Measurements from ENCODE around the gene SESTD1. TPM values are rescaled to one million over a fixed set of nuclear protein-coding genes. Genes with fewer than 3 reads are reported as not detected.

Gene SESTD1
- total and polyA plus RNA-seq, 2 of the 13 experiments (the other 11 are each of a cell fraction or from before 2014, with no cell fraction given) = 74.4 to 101 TPM

DNA sequence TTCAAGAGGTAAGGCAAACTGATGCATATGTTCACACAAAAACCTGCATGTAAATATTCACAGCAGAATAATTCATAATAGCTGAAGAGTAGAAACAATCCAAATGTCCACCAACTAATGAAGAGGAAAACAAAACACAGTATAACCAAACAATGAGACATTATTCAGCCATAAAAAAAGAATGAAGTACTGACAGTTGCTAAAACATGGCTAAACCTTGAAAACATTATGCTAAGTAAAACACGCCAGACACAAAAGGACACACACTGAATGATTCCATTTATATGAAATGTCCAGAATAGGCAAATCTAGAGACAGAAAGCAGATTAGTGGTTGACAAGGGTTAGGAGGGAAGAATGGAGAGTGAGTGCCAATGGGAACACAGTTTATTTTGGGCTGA lies 86.9 kb downstream of the SESTD1 start (continued):
- TF ChIP-seq, protein P1, sequence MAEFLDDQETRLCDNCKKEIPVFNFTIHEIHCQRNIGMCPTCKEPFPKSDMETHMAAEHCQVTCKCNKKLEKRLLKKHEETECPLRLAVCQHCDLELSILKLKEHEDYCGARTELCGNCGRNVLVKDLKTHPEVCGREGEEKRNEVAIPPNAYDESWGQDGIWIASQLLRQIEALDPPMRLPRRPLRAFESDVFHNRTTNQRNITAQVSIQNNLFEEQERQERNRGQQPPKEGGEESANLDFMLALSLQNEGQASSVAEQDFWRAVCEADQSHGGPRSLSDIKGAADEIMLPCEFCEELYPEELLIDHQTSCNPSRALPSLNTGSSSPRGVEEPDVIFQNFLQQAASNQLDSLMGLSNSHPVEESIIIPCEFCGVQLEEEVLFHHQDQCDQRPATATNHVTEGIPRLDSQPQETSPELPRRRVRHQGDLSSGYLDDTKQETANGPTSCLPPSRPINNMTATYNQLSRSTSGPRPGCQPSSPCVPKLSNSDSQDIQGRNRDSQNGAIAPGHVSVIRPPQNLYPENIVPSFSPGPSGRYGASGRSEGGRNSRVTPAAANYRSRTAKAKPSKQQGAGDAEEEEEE (CRISPR knock-in tag; IDR thresholded peaks at IDR 0.05; ENCODE audit: borderline replicate concordance) = no peak
- TF ChIP-seq, protein P2, sequence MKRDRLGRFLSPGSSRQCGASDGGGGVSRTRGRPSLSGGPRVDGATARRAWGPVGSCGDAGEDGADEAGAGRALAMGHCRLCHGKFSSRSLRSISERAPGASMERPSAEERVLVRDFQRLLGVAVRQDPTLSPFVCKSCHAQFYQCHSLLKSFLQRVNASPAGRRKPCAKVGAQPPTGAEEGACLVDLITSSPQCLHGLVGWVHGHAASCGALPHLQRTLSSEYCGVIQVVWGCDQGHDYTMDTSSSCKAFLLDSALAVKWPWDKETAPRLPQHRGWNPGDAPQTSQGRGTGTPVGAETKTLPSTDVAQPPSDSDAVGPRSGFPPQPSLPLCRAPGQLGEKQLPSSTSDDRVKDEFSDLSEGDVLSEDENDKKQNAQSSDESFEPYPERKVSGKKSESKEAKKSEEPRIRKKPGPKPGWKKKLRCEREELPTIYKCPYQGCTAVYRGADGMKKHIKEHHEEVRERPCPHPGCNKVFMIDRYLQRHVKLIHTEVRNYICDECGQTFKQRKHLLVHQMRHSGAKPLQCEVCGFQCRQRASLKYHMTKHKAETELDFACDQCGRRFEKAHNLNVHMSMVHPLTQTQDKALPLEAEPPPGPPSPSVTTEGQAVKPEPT (CRISPR knock-in tag; IDR thresholded peaks at IDR 0.05; ENCODE audit: low read depth) = no peak
- TF ChIP-seq ZNF292 (CRISPR knock-in tag; IDR thresholded peaks at IDR 0.05; ENCODE audit: borderline replicate concordance, low read depth) (no peak), ZSCAN21 (CRISPR knock-in tag; IDR thresholded peaks at IDR 0.05; ENCODE audit: borderline replicate concordance) (no peak), PHF5A (CRISPR knock-in tag; IDR thresholded peaks at IDR 0.05; ENCODE audit: low read depth, unreplicated experiment) (no peak), ZNF792 (CRISPR knock-in tag; IDR thresholded peaks at IDR 0.05) (no peak)
- TF ChIP-seq, protein P3, sequence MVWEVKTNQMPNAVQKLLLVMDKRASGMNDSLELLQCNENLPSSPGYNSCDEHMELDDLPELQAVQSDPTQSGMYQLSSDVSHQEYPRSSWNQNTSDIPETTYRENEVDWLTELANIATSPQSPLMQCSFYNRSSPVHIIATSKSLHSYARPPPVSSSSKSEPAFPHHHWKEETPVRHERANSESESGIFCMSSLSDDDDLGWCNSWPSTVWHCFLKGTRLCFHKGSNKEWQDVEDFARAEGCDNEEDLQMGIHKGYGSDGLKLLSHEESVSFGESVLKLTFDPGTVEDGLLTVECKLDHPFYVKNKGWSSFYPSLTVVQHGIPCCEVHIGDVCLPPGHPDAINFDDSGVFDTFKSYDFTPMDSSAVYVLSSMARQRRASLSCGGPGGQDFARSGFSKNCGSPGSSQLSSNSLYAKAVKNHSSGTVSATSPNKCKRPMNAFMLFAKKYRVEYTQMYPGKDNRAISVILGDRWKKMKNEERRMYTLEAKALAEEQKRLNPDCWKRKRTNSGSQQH (CRISPR knock-in tag; IDR thresholded peaks at IDR 0.05; ENCODE audit: low read depth) = no peak
- TF ChIP-seq, protein P4, sequence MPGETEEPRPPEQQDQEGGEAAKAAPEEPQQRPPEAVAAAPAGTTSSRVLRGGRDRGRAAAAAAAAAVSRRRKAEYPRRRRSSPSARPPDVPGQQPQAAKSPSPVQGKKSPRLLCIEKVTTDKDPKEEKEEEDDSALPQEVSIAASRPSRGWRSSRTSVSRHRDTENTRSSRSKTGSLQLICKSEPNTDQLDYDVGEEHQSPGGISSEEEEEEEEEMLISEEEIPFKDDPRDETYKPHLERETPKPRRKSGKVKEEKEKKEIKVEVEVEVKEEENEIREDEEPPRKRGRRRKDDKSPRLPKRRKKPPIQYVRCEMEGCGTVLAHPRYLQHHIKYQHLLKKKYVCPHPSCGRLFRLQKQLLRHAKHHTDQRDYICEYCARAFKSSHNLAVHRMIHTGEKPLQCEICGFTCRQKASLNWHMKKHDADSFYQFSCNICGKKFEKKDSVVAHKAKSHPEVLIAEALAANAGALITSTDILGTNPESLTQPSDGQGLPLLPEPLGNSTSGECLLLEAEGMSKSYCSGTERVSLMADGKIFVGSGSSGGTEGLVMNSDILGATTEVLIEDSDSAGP (CRISPR knock-in tag; IDR thresholded peaks at IDR 0.05; ENCODE audit: borderline replicate concordance) = no peak
- TF ChIP-seq, protein P5, sequence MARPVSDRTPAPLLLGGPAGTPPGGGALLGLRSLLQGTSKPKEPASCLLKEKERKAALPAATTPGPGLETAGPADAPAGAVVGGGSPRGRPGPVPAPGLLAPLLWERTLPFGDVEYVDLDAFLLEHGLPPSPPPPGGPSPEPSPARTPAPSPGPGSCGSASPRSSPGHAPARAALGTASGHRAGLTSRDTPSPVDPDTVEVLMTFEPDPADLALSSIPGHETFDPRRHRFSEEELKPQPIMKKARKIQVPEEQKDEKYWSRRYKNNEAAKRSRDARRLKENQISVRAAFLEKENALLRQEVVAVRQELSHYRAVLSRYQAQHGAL (CRISPR knock-in tag; IDR thresholded peaks at IDR 0.05; ENCODE audit: not compliant biosample characterization) = no peak

Data from HepG2 (cell line).